Chondrocyte (in vitro differentiated cells): Measurements from ENCODE around the gene RNF227. TPM values are rescaled to one million over a fixed set of nuclear protein-coding genes. Genes with fewer than 3 reads are reported as not detected.

Experiments used
- DNase-seq: peaks from one replicate; pipeline ENCODE4 v3.0.0; 2021; ENCODE audit warnings: mixed read lengths, low spot score
- H3K27ac Mint-ChIP-seq: one replicate; pipeline ENCODE4 v1.8.0; 2021; ENCODE audit warnings: mild to moderate bottlenecking, moderate library complexity, mixed read lengths; ENCODE audit not compliant: unreplicated experiment
- H3K27me3 Mint-ChIP-seq: 2 replicates; pipeline ENCODE4 v1.8.0; 2021; ENCODE audit warnings: low read depth, mixed read lengths
- H3K36me3 Mint-ChIP-seq: 2 replicates; pipeline ENCODE4 v1.8.0; 2021; ENCODE audit warnings: low read depth, mixed read lengths
- H3K4me1 Mint-ChIP-seq: 2 replicates; pipeline ENCODE4 v1.8.0; 2021; ENCODE audit warnings: low read depth, mild to moderate bottlenecking, mixed read lengths
- H3K4me3 Mint-ChIP-seq: one replicate; pipeline ENCODE4 v1.8.0; 2021; ENCODE audit warnings: mild to moderate bottlenecking, moderate library complexity, mixed read lengths; ENCODE audit not compliant: unreplicated experiment
- H3K9me3 Mint-ChIP-seq: 2 replicates; pipeline ENCODE4 v1.8.0; 2021; ENCODE audit warnings: low read depth, mixed read lengths
- CTCF ChIP-seq: fragments of 200-600 bp; sonication (generic); IDR thresholded peaks from 2 replicates; pipeline ENCODE4 v1.5.0; 2021; ENCODE audit warnings: antibody characterized with exemption, mild to moderate bottlenecking, moderate library complexity
- total RNA-seq: library from RNA; stranded (reverse); gene quantifications from 3 replicates; pipeline ENCODE4 v1.2.1, GENCODE V29; 2021

Gene RNF227
- total RNA-seq, 1 donor from 2014 or later = 2.2 TPM

- Mint-ChIP-seq H3K27me3 (no peaks in the 10 kb centered on the region), H3K4me1 (peaks cover 3% of the 10 kb centered on the region), H3K9me3 (no peaks in the 10 kb centered on the region), H3K4me3 (no peak overlapping the region), H3K27ac (no peak overlapping the region), H3K36me3 (peaks cover 9% of the 10 kb centered on the region)
- no peak for TF ChIP-seq CTCF
- DNase-seq = no peak
These were observed 29.7 kb downstream of the RNF227 start for GRCh38 chr17:7886227-7887037.

- H3K4me1 Mint-ChIP-seq = peaks cover 3% of the 10 kb centered on the region
- no peaks in the 10 kb centered on the region for H3K9me3 Mint-ChIP-seq
- no peak for TF ChIP-seq CTCF
- H3K4me3 Mint-ChIP-seq = no peak overlapping the region
- no peak for DNase-seq
- H3K36me3 Mint-ChIP-seq = peaks cover 6% of the 10 kb centered on the region
- no peak overlapping the region for H3K27ac Mint-ChIP-seq
- H3K27me3 Mint-ChIP-seq = no peaks in the 10 kb centered on the region
These were observed 30.5 kb downstream of the RNF227 start for GRCh38 chr17:7885367-7886226.

GRCh38 chr17:7884581-7885366 is 31.3 kb downstream of the RNF227 start:
- TF ChIP-seq CTCF = no peak
- no peak for DNase-seq
- H3K27ac Mint-ChIP-seq = peak overlapping the region; percentile 80
- no peaks in the 10 kb centered on the region for H3K27me3 Mint-ChIP-seq
- H3K4me1 Mint-ChIP-seq = peaks cover 3% of the 10 kb centered on the region
- peaks cover 3% of the 10 kb centered on the region for H3K36me3 Mint-ChIP-seq
- H3K4me3 Mint-ChIP-seq = peak overlapping the region; percentile 68
- H3K9me3 Mint-ChIP-seq = no peaks in the 10 kb centered on the region

GRCh38 chr17:7883781-7884386 is 32.2 kb downstream of the RNF227 start:
- DNase-seq = no peak
- Mint-ChIP-seq H3K4me1 (peaks cover 3% of the 10 kb centered on the region), H3K9me3 (no peaks in the 10 kb centered on the region), H3K36me3 (peaks cover 1% of the 10 kb centered on the region), H3K4me3 (peak overlapping the region; percentile 62), H3K27ac (no peak overlapping the region), H3K27me3 (no peaks in the 10 kb centered on the region)
- TF ChIP-seq CTCF = no peak
